GM19438 (cell line): ENCODE data around the gene ZC3H11A.
A peak's percentile ranks its signal among the peaks of the same experiment; 100 is the strongest.
"Not testable (repeated sequence)": the region's sequence is repeated elsewhere in the genome, so short reads cannot be mapped to it uniquely, and the experiment has no call there.

ENCODE experiments used
- ATAC-seq: cut with Tn5 transposase; IDR thresholded peaks from one replicate; pipeline ENCODE4 v1.9.1; 2021; ENCODE audit warnings: low read depth; ENCODE audit not compliant: unreplicated experiment

ZC3H11A gene

DNA sequence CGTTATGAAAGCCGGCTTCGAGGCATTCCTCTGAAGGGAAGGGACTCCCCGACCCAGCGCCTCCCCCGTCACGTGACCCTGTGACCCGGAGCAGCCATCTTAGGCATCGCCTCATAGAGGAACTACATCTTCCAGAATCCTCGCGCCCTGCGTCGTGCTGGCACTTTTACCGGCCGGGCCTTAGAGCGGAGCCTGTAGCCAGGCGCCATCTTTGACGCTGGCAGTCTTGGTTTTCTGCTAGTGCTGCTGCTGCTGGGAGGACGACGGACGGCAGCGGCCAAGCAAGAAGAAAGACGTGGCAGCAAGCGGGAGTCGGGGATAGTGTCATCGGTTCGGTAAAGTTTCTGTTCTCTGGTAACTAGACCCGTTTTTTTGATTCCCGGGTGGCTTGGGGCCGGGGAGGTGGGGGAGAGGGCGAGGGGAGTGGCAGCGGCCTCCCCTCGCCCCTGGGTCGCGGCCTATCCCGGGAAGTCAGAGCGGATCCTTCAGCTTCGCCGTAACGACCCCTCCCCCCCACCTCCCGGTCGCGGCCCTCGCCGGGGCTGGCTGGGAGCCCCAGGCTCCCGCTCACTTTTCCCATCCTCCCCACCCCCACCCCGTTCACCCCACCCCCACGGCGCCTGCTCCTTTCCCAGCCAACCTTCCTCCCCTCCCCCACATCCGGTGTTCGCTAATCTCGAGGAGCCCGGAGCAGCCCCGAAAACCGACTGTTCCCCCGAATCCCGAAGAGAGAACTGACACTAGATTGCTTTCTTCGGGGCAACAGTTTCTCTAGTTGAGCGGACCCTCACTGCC lies at the start of gene ZC3H11A, which contains the start of gene ZBED6:
Gene ZC3H11A (plus strand): TSS at position 183 of the 795 bp plus-strand sequence. CDS start 21,448 bp downstream, outside the sequence.
Gene ZBED6 (plus strand): TSS at position 183 of the 795 bp plus-strand sequence. CDS start 1,900 bp downstream, outside the sequence.
- peak; percentile 97 for ATAC-seq

DNA sequence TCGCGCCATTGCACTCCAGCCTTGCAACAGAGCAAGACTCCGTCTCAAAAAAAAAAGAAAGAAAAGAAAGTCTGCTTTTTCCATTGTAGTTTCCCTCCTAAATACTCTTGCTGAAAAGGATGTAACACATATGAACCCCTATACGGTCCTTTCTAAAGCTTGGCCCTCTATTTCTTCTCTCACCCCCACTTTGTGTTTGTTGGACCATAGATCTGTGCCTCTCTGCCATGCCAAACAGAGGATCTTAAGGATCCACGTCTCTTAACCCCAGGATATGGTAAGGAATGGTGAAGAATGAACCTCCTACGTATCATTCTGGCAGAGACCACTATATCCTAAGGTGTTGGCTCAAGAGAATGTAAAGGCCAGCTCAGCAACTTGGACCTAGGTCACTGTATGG lies 49.1 kb upstream of the ZC3H11A start:
- no peak for ATAC-seq

DNA sequence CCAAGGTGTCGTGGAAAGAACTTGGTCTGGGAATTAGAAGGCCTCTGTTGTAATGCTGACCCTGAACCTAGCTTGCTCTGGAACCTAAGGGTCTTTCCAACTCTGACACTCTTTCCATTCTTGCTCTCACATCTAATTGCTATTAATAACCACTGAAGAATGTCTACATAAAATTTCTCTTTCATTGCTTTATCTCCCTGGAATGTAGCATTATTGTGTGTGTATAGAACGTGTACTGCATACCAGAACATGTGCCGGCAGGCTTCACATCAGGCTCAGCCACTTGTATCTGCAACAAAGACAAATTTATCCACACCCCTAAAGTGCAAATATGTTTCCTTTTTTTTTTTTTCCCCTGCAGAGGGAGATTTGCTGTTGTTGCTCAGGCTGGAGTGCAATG lies 44.4 kb upstream of the ZC3H11A start:
- ATAC-seq: no peak

DNA sequence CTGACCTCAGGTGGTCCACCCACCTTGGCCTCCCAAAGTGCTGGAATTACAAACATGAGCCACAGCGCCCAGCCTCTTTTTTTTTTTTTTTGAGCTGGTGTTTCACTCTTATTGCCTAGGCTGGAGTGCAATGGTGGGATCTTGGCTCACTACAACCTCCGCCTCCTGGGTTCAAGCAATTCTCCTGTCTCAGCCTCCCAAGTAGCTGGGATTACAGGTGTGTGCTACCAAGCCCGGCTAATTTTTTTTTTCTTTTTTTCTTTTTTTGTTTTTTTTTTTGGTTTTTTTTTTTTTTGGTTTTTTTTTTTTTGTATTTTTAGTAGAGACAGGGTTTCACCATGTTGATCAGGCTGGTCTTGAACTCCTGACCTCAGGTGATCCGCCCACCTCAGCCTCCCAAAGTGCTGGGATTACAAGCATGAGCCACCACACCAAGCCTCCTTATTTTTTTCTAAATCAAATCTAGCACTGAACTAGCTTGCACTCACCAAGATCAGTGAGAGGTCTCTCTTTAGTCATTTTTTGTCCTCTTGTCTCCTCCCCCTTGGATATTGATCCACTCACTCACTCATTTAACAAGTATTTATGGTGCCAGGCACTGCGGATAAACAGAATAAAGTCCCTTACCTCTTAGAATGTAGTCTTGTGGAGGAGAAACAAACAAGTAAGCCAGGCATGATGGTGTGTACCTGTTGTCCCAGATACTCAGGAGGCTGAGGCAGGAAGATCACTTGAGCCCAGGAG lies 43.6 kb upstream of the ZC3H11A start:
- ATAC-seq: not testable (repeated sequence)

DNA sequence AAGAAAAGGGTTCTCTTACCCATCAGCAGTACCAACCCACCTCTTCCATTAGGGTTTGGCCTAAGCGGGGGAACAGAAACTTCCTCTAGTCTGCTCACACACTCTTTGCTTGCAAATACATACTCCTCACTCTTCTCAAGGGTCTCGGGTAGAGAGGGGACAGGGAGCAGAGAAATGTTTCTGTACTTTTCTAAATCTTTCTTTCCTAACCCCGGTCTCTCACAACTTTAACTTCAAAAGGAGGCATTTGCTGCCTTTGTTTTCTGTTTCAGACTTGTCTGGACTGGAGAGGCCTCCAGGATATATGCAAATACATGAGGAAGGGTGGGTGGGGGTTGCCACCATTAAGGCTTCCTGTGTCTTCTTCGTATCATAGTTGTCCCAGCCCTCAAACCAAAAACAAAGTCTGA lies 41.0 kb upstream of the ZC3H11A start:
- peak; percentile 56 for ATAC-seq

DNA sequence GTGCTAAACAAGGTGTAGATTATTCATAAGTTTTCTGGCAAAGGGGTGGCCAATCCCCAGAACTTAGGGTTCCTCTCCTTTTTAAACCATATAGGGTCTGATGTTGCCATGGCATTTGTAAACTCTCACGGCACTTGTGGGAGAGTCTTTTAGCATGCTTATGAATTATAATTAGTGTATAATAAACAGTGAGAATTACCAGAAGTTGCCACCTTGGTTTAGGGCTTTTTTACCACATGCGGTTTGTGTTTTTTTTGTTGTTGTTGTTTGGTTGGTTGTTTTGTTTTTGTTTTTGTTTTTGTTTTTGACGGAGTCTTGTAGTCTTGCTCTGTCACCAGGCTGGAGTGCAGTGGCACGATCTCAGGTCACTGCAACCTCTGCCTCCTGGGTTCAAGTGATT lies 39.4 kb upstream of the ZC3H11A start:
- ATAC-seq: no peak

DNA sequence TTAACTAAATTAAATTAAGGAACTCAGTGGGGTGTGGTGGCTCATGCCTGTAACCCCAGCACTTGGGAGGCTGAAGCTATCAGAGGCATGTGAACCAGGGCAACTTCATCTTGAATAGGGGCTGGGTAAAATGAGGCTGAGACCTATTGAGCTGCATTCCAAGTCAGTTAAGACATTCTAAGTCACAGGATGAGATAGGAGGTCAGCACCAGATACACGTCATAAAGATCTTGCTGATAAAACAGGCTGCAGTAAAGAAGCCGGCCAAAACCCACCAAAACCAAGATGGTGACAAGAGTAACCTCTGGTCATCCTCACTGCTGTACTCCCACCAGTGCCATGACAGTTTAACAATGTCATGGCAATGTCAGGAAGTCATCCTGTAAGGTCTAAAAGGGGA lies 36.7 kb upstream of the ZC3H11A start:
- not testable (repeated sequence) for ATAC-seq

DNA sequence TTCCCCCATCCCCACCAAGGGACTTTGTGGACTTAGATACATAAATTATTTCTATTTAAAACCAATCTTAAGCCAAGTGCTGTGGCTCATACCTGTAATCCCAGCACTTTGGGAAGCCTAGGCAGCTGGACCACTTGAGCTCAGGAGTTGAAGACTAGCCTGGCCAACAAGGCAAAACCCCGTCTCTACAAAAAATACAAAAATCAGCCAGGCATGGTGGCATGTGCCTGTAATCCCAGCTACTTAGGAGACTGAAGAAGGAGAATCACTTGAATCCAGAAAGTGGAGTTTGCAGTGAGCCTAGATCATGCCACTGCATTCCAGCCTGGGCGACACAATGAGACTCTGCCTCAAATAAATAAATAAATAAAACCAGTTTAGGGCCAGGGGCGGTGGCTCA lies 34.9 kb upstream of the ZC3H11A start:
- ATAC-seq: no peak

DNA sequence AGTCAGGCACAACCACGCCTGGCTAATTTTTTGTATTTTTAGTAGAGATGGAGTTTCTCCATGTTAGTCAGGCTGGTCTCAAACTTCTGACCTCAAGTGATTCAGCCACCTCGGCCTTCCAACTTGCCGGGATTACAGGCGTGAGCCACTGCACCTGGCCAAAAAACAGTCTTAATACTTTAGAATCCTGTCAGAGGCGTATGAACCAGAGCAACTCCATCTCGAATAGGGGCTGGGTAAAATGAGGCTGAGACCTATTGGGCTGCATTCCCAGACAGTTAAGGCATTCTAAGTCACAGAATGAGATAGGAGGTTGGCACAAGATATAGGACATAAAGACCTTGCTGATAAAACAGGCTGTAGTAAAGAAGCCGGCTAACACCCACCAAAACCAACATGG lies 33.5 kb upstream of the ZC3H11A start:
- ATAC-seq: not testable (repeated sequence)

DNA sequence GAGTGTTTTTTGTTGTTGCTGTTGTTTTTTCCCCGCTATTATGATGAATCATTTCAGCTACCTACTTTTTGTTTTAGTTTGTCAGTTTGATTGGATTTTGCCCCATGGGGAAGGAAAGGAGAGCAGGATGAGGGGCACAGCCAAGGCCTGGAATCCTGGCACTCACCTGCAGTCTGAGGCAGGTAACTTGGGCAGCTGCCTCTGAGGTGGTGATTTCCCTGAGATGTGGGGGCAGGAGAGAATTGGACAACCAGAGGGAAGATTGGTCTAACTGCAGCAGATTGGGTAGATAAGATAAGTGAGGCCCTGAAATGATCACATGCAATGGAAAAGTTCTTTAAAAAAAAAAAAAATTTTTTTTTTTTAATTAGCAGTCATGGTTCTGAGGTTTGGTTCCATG lies 31.9 kb upstream of the ZC3H11A start:
- no peak for ATAC-seq

DNA sequence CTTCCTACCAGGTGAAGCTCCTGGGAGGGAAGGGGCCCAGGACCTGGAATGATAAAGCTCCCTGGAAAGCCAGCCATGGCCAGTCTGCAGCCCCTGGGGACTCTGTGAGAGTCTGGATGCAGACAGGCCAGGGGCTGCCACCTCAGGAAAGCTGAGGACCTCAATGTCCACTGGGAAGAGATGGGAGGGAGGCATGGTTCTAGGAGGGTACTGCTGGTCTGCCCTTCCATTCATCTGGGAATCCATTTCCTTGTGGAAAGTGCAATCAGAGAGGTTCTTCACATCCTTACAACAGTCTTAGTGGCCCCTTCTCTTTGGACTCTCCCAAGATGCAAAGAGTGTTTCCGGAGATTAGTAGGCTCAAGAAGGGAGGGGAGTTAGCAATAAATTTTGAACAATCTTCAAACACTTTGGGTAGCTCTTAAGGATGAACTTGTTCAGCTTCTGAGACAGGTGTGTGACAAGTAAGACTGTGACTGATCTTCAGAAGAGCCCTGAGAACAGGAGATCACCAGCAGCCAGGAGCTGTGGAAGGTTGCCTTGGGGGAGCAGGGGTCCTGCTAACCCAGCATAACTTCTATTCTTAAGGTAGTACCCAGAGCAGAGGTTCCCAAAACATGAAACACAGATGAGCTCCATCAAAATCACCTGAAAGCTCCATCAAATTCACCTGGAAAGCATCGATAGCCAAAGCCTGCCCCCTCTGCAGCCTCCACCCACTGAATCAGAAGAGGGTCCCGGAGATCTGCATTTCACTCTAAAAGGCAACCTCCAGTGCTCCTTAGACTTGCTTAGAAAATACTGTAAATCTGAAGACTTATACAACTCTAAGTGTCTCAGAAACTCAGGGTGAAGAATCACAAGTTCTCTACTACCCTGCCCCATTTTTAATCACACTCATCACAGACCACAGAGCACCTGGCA lies 31.1 kb upstream of the ZC3H11A start:
- ATAC-seq: no peak

DNA sequence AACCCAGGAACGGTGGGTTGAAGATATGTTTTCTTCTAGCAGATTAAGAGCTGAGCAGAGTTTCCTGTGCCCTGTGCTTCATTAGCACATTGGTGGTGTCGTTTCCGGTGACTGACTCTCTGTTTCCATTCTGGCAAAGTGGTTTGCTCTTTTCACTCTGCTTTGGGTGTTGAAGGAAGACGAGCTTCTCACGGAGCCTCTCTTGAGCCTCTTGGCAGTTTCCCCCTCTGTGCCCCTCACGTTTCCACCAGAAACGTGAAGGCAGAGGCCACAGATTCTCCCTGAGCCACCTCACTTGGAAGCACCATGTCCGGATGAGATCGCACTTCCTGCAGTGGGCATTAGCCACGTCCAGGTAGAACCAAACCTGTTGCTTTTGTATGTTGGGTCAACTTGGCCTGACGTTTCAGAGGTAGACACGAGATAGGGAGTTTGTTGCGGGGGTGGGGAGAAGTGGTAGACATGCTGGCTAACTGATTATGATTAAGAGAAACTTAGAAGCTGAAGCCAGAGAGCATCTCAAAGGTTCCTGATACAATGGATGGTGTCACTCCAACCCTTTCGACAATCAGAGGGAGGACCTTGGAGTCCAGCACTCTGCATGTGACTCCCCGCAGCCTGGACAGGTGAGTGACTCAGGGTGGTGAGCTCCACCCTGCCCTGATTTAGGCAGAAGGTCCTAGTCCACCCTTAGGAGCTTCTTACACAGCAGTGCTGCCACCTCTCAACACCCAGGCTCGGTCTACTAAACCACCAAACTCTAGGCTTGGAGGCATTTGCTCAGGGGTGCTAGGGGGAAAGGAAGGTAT lies 30.2 kb upstream of the ZC3H11A start, which contains the start of gene LAX1:
Gene LAX1 (plus strand): TSS at position 155 of the 809 bp plus-strand sequence. CDS start 383 bp downstream, at position 538.
- peak; percentile 89 for ATAC-seq

DNA sequence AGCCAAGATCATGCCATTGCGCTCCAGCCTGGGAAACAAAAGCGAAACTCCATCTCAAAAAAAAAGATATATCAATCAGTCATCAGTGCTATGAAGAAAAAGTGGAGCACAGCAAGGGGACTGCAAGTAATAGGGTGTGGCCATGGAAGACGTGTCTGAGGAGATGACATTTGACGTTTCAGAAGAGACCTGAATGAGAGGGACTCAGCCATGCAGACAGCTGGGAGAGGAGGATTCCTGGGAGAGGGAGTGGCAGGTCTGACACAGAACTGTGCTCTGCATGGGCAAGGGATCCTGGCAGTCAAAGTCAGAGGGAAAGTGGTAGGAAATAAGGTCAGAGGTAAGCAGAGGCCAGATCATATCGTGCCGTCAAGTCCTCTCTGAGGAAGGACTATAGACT lies 27.2 kb upstream of the ZC3H11A start:
- ATAC-seq: no peak

DNA sequence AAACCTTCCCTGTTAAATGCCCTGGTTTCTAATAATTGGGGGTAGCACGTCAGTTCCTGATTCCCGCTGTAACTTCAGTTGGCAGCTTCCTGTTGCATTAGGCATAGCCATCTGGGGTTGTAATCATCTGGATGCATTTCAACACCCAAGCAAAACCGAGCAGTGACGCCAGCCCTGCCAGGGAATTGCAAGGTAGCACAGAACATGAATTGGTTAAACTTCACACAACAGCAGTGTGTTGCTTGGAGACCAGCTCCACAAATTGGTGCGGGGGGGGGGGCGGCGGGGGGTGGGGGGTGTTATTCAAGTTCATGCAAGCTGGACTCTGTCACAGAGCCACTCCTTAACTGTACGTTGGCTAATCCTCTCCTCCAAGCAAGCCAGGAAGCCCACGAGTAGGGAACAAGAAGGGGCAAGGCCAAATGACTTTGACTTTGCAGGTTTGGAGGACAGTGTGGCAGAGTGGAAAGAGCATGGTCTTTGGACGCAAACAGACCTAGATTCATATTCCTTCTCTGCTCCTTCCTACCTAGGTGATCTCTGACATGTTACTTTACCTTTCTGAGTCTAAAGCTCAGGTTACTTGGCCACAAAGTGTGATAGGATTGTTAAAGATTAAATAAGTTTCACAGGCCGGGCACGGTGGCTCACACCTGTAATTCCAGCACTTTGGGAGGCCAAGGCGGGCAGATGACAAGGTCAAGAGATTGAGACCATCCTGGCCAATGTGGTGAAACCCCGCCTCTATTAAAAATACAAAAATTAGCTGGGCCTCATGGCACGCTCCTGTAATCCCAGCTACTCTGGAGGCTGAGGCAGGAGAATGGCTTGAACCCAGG lies 25.7 kb upstream of the ZC3H11A start:
- no peak for ATAC-seq

DNA sequence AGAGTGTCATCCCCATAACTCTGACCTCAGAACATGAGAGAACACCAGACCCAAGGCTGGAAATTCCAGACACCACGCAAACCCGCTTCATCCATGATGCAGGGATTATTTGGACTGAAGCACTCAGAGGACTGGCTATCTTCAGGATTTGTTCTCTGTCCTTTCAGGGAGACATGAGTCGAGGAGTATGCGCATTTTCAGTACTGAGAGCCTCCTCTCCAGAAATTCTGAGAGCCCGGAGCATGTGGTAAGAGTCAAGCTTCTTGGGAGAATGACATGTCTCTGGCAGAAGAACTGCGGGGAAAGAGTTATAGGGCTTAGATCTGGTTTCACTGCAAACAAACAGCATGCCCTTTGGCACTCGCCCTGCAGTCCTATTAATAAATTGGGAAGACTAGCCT lies 23.5 kb upstream of the ZC3H11A start:
- ATAC-seq: no peak

DNA sequence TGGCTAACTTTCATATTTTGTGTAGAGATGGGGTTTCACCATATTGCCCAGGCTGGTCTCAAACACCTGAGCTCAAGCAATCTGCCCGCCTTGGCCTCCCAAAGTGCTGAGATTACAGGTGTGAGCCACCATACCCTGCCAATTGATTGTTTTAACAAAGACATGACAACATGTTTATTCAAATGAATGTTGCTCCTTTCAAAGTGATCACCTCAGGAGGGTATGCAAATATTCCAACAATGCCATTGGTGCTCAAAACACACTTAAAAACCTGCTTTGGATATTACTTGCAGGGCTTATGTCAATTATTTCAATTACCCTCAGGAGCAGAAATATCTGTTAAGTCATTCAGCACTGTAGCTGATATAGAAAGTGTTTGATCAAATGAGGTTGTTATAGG lies 22.6 kb upstream of the ZC3H11A start:
- no peak for ATAC-seq

DNA sequence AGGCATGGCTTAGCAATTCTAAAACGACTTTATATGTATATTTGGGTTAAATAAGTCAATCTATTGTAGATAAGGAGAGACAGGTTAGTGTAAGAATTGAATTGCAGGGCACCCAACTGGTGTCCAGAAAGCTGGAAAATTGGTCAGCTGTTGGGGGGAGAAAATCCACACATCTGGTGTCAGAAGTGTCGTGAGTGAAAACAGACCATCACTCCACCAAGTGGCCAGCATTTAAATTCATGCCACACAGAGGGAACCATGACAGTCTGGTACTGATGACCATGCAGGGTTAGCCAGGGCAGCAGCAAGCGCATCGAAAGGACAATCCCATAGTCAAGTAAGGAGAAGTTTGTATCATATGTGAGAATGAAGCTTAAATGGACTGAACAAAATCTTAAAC lies 18.8 kb upstream of the ZC3H11A start:
- ATAC-seq: no peak

DNA sequence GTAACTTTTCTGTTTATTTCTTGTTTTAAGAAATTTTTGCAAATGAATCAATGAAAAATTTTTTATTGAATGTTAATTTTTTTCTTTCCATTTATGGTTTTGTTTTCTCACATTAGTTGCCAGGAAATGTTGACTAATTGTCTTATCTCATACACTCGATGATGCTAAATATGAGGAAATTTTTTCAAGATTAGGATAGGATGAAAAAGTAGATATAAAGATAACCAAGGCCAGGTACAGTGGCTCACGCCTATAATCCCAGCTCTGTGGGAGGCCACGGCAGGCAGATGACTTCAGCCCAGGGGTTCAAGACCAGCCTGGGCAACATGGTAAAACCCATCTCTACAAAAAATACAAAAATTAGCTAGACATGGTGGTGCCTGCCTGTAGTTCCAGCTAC lies 17.8 kb upstream of the ZC3H11A start:
- no peak for ATAC-seq

DNA sequence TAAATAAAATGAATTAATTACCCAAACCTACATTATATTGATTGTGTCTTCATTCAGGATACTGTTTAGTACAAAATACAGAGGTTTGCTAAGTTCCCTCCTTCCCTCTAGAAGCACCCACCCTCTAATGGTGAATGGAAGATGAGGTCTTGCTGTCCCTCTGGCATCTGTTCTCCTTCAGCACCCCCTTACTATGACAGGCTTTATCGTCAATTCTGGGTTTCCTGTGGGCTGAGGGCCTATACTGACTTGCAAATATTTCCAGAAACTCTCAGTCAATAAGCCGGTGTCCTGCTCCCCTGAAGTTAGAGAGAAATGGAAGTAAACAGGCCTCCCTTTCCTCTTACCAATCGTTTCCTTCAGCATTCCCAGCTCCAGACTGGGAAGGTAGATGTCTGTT lies 17.3 kb upstream of the ZC3H11A start:
- no peak for ATAC-seq
